IMR-90 (cell line): Measurements from ENCODE around the gene CHD9.

ENCODE experiments used
- BHLHE40 ChIP-seq: fragments of 150-350 bp; IDR thresholded peaks from 2 replicates; pipeline ENCODE4 v1.6.1; 2016; ENCODE audit warnings: mild to moderate bottlenecking, low read depth, low read length
- CEBPB ChIP-seq: IDR thresholded peaks from 2 replicates; pipeline ENCODE4 v1.6.1; 2012; ENCODE audit warnings: low read depth, low read length, improper control_type of control experiment
- FOS ChIP-seq: fragments of 150-350 bp; IDR thresholded peaks from 2 replicates; pipeline ENCODE4 v1.6.1; 2016; ENCODE audit warnings: low read depth, low read length
- MAZ ChIP-seq: IDR thresholded peaks from 2 replicates; pipeline ENCODE4 v1.6.1; 2012; ENCODE audit warnings: low read depth, mild to moderate bottlenecking, low read length, improper control_type of control experiment, moderate library complexity, borderline replicate concordance
- NFE2L2 ChIP-seq: fragments of 150-350 bp; IDR thresholded peaks from 2 replicates; pipeline ENCODE4 v1.6.1; 2016; ENCODE audit warnings: low read depth, mild to moderate bottlenecking, low read length
- POLR2A ChIP-seq: IDR thresholded peaks from 2 replicates; pipeline ENCODE4 v1.6.1; 2012; ENCODE audit warnings: mild to moderate bottlenecking, low read depth, low read length
- RAD21 ChIP-seq: IDR thresholded peaks from 2 replicates; pipeline ENCODE4 v1.6.1; 2012; ENCODE audit warnings: low read length, improper control_type of control experiment
- SMC3 ChIP-seq: fragments of 150-350 bp; IDR thresholded peaks from 2 replicates; pipeline ENCODE4 v1.6.1; 2016; ENCODE audit warnings: low read depth, mild to moderate bottlenecking, antibody characterized with exemption, low read length, moderate library complexity
- USF2 ChIP-seq: fragments of 150-350 bp; IDR thresholded peaks from 2 replicates; pipeline ENCODE4 v1.6.1; 2017; ENCODE audit warnings: mild to moderate bottlenecking, antibody characterized with exemption, low read length, low read depth
- TF ChIP-seq, protein P1 (sequence below): conservative IDR thresholded peaks from 2 replicates; pipeline ENCODE4 v1.5.1; 2012; ENCODE audit warnings: mild to moderate bottlenecking, low read depth, low read length, improper control_type of control experiment

DNA sequence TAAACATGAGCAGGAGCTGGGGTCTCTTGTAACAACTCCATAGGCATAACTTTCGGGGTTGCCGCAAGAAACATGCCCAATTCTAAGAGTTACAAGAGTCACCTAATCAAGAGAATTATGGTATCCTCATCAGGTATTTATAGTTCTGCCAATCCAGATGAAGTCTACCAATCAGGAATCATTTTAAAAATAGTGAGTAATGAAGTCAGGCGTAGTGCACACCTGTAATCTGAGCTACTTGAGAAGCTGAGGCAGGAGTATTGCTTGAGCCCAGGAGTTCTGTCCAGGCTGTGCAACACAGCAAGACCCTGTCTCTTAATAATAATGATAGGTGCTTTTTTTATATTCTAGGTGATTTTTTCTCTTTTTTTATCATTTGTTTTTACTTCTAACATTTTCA, 251.0 kb downstream of the CHD9 start:
- TF ChIP-seq, protein P1, sequence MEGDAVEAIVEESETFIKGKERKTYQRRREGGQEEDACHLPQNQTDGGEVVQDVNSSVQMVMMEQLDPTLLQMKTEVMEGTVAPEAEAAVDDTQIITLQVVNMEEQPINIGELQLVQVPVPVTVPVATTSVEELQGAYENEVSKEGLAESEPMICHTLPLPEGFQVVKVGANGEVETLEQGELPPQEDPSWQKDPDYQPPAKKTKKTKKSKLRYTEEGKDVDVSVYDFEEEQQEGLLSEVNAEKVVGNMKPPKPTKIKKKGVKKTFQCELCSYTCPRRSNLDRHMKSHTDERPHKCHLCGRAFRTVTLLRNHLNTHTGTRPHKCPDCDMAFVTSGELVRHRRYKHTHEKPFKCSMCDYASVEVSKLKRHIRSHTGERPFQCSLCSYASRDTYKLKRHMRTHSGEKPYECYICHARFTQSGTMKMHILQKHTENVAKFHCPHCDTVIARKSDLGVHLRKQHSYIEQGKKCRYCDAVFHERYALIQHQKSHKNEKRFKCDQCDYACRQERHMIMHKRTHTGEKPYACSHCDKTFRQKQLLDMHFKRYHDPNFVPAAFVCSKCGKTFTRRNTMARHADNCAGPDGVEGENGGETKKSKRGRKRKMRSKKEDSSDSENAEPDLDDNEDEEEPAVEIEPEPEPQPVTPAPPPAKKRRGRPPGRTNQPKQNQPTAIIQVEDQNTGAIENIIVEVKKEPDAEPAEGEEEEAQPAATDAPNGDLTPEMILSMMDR, result no peak
- TF ChIP-seq POLR2A, result no peak
- TF ChIP-seq USF2, result no peak
- no peak for TF ChIP-seq SMC3
- TF ChIP-seq CEBPB, result no peak
- TF ChIP-seq MAZ, result no peak
- no peak for TF ChIP-seq BHLHE40
- TF ChIP-seq NFE2L2, result no peak
- TF ChIP-seq RAD21, result no peak
- no peak for TF ChIP-seq FOS
